ENCODE data around the gene LRRC8A.
A peak's percentile ranks its signal among the peaks of the same experiment; 100 is the strongest.
"Not testable (repeated sequence)": the region's sequence is repeated elsewhere in the genome, so short reads cannot be mapped to it uniquely, and the experiment has no call there.

LRRC8A gene

DNA sequence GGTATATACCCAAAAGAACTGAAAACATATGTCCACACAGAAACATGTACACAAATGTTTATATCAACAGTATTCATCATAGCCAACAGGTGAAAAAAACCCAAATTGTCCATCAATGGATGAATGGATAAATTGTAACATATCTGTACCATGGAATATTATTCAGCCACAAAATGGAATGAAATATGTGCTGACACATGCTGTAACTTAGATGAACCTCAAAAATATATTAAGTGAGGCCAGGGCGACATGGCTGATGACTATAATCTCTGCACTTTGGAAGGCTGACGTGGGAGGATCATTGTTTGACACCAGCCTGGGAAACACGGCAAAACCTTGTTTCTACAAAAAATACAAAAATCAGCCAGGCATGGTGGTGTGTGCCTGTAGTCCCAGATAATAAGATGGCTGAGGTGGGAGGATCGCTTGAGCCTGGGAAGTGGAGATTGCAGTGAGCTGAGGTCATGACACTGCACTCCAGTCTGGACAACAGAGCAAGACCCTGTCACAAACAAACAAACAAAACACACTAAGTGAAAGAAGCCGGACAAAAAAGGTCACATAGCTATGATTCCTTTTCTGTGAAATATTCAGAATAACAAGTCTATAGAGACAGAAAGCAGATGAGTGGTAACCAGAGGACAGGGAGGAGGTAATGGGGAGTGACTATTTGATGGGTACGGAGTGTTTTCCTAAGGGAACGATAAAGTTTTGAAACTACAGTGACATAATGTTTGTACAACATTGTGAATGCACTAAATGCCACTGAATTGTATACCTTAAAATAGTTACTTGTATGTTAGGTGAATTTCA is 11.6 kb upstream of the LRRC8A start:
- no peak for DNase-seq

DNA sequence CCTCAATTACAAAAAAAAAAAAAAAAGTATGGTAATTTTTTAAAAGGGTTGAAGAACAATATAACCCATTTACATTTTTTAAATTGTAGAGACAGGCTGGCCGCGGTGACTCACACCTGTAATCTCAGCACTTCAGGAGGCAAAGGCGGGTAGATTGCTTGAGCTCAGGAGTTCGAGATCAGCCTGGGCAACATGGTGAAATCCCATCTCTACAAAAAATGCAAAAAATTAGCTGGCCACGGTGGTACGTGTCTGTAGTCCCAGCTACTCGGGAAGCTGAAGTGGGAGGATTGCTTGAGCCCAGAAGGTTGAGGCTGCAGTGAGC is 11.0 kb upstream of the LRRC8A start:
- DNase-seq: not testable (repeated sequence)

GRCh38 chr9:128877852-128878251 is 4.1 kb upstream of the LRRC8A start:
- DNase-seq: no peak

DNA sequence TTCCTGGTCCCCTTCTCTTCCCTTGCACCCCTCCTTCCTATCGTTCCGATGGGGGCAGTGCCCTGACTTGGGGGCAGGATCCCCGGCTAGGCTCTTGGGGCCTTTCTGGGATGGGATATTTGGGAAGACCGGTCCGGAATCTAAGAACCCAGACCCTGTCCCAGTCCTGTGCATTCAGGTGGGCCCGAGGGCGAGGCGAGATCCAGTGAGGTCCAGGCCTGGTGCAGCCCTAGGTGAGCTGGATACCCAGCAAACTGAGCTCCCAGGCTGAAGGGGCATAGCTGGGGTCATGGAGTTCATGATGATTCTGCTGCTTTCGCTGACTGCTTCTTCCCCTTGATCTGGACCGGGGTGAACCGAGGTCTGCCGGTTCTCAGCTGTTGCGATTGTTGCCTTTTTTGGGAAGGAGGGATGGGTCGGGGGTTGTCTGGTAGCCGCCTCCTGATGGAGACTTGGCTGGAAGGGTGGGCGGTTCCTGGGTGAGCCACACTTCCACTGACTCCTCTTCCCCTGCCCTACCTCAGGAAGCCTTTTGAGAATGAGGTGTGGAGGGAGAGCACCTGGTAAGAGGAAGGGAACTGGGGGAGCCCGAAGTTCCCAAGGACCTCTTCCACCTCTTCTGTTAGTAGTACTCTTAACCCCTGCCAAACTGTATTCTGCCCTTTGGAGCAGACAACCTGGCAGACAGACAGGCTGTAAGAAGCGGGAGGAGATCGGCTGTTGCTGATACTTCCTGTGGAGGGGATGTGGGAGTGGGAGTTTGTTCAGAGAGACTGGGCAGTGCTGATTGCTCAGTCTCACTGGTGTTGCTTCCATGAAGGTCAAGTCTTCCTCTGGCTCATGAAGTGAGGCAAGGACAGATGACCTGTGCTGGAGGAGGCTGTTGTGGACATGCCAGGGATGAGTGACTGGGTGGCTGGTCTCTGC is 1.0 kb downstream of the LRRC8A start:
- DNase-seq: peak; percentile 22

DNA sequence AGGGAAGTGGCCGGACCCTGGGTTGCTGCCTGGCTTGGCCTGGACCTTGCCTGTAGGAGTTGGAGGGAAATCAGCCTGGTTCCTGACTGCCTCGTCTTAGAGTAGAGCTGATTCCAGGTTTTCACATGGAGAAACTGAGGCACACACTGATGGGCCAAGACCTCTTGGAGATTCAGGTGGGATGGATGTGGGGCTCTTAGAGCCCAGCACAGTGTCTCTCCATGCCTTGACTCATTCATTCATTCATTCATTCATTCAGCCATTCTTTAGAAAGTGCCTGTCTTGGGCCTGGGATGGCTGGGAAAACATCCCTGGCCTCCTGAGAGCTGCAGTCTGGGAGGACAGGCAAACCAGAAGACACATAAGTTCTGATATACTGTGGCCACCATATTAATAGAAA is 2.2 kb downstream of the LRRC8A start:
- no peak for DNase-seq

GRCh38 chr9:128885376-128885775 is 3.4 kb downstream of the LRRC8A start:
- DNase-seq: no peak

DNA sequence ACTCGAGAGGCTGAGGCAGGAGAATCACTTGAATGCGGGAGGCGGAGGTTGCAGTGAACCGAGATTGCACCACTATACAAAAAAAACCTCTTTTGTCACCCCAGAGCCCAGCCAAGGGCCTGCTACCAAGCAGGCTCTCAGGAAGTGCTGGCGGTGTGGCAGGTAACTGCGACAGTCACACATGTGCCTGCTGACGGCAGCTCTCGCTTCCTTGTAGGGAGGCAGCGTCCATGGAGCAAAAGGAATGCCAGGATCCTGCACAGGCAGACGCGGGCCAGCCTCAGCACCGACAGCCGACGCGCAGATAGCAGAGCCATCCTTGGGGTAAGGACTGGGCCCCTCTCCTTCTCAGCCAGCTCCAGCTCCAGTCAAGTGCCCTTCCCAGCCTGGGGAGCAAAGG is 3.9 kb downstream of the LRRC8A start:
- no peak for DNase-seq

GRCh38 chr9:128886211-128886891 is 4.4 kb downstream of the LRRC8A start:
- DNase-seq: no peak

DNA sequence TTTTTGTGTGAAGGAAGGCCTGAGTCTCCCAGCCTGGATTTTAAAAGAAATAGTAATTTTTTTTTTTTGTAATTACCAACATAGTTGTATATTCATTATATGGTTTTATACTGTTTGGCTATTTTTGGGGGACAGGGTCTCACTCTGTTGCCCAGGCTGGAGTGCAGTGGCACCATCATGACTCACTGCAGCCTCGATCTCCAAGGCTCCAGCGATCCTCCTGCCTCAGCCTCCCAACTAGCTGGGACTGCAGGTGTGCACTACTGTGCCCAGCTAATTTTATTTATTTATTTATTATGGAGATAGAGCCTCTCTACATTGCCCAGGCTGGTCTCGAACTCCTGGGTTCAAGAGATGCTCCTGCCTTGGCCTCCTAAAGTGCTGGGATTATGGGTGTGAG is 5.1 kb downstream of the LRRC8A start:
- DNase-seq: no peak

DNA sequence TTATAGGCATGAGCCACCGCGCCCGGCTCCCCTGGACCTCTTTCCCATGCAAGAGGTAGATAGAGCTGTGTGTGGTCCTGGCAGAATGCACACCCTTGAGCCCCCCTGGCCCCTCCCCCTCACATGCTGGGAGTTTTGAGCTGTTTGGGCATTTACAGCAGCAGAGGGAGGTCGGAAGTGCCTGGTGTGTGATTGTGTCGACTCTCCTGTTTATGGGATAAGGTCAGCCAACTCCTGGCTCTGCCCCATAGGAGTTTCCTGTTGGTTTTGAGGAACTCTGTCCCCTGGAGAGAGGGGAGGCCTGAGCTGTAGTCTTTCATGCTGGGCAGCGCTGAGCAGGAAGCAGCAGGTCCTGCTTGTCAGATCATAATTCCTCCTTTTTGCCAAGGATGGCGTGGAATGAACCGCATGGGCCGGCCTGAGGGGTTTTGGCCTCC is 6.0 kb downstream of the LRRC8A start:
- no peak for DNase-seq

DNA sequence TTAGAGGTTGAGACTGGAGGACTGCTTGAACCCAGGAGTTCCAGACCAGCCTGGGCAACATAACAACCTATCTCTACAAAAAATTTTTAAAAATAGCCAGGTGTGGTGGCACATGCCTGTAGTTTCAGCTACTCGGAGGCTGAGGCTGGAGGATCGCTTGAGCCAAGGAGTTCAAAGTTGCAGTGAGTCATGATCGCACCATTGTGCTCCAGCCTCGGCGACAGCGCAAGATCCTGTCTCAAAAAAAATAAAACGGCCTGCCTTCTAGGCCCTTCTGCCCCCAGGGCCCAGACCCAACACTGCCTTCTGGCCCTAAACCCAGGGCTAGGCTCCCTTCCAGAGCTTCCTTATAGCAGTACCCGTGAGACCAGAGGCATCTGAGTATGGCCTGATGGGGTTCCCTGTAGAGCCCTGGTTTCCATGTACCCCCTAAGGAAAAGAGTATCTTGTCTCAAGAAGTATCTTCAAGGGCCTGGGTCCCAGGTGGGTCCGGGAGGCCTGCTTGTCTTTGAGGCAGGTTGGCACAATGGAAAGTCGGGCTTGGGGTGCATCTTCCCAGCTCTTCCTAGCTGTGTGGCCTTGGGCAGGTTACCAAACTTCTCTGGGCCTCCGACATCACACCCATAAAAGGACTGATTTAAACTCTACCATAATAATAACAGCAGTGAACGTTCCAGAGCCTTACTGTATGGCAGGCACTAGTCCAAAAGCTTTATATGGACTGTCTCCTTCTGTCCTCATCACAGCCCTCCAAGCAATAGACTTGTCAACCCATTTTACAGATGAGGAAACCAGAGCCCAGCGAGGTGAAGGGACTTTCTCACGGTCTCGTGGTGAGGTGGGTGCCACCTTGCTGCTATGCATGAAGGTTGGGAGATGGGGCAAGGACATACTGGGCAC is 9.6 kb downstream of the LRRC8A start:
- DNase-seq: no peak

DNA sequence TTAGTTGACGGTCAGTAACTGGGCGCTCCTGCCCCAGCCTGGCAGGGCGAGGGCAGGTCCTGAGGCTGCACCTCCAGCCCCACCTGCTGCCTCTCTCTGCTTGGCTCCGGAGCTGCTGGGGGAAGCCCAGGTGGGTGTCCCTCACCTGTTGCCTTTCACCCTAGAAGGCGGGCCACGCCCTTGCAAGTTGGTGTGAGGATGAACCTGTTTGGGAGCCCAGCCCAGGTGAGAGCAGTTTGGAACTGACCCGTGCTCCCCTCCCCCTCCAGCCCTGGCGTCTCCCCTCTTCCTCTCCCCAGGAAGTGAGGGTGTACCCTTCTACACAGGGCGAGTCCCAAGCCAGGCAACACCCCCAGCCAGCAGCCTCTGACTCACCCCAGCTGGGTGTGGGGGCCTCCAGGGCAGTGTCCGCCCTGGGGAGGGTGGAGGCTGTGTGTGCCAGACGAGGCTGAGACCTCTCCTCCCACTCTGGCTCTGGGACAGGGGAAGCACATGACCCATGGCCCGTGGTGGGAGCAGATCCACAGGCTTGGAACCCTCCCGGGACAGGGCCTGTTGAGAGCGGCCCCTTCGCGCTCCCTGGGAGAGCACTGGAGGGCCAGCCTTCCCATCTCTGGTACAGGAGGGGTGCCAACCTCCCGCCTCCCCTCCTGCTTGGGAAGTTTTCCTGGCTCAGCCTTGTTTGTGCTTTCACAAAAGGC is 10.4 kb downstream of the LRRC8A start:
- no peak for DNase-seq

GRCh38 chr9:128893354-128893753 is 11.4 kb downstream of the LRRC8A start:
- no peak for DNase-seq

- no peak for DNase-seq
Measured at GRCh38 chr9:128894764-128895163, 12.8 kb downstream of the LRRC8A start.

- DNase-seq: no peak
Measured at GRCh38 chr9:128895556-128895955, 13.6 kb downstream of the LRRC8A start.

- no peak for DNase-seq
Measured at GRCh38 chr9:128898382-128898781, 16.4 kb downstream of the LRRC8A start.

- no peak for DNase-seq
Measured at GRCh38 chr9:128898845-128899565, 17.1 kb downstream of the LRRC8A start.

- peak; percentile 22 for DNase-seq
Measured at GRCh38 chr9:128899566-128900322, 17.8 kb downstream of the LRRC8A start.

DNA sequence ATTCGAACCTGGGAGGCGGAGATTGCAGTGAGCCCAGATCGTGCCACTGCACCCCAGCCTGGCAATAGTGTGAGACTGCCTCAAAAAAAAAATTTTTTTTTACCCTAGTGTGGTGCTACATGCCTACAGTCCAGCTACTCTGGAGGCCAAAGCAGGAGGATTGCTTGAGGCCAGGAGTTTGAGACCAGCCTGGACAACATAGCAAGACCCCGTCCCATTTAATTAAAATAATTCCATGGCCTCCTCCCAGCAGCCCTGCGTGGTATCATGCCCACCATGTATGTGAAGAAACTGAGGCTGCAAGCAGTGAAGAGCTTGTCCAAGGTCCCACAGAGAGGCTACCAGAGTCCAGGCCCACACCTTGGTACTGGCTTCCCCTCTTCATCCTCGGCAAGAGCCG is 19.4 kb downstream of the LRRC8A start:
- no peak for DNase-seq

GRCh38 chr9:128901822-128902221 is 19.9 kb downstream of the LRRC8A start:
- DNase-seq: no peak
